Parathyroid adenoma (tissue), 2 donors: ENCODE data around the gene CACNA1C.

Experiments
- H2AFZ ChIP-seq: fragments of 300-600 bp; sonication (generic); one replicate; pipeline ENCODE4 v1.7.0; 2017; ENCODE audit warnings: antibody characterized with exemption, mild to moderate bottlenecking
- H3K27ac ChIP-seq: fragments of 300-600 bp; sonication (generic); one replicate; pipeline ENCODE4 v1.7.0; 2017
- H3K27me3 ChIP-seq: fragments of 300-600 bp; sonication (generic); one replicate; pipeline ENCODE4 v1.7.0; 2017; ENCODE audit warnings: low read length; ENCODE audit not compliant: control insufficient read depth, insufficient read depth
- H3K36me3 ChIP-seq: fragments of 300-600 bp; sonication (generic); one replicate; pipeline ENCODE4 v1.7.0; 2017; ENCODE audit warnings: low read length; ENCODE audit not compliant: control insufficient read depth, insufficient read depth
- H3K4me1 ChIP-seq: fragments of 300-600 bp; sonication (generic); one replicate; pipeline ENCODE4 v1.7.0; 2017; ENCODE audit warnings: control low read depth
- H3K4me2 ChIP-seq: fragments of 300-600 bp; sonication (generic); one replicate; pipeline ENCODE4 v1.7.0; 2017; ENCODE audit warnings: low read length
- H3K4me3 ChIP-seq: fragments of 300-600 bp; sonication (generic); one replicate; pipeline ENCODE4 v1.7.0; 2017; ENCODE audit warnings: low read depth, low read length
- H3K79me2 ChIP-seq: fragments of 300-600 bp; sonication (generic); one replicate; pipeline ENCODE4 v1.7.0; 2017; ENCODE audit warnings: control low read depth
- H3K9ac ChIP-seq: fragments of 300-600 bp; sonication (generic); one replicate; pipeline ENCODE4 v1.7.0; 2017; ENCODE audit warnings: mild to moderate bottlenecking
- H3K9me3 ChIP-seq: fragments of 300-600 bp; sonication (generic); one replicate; pipeline ENCODE4 v1.7.0; 2017; ENCODE audit warnings: low read length; ENCODE audit not compliant: control insufficient read depth
- TF ChIP-seq, protein P1 (sequence below): fragments of 300-600 bp; sonication (generic); IDR thresholded peaks from one replicate; pipeline ENCODE4 v1.7.0; 2017; ENCODE audit warnings: antibody characterized with exemption, mild to moderate bottlenecking
- donor health status: primary hyperparathyroidism.

Gene CACNA1C

DNA sequence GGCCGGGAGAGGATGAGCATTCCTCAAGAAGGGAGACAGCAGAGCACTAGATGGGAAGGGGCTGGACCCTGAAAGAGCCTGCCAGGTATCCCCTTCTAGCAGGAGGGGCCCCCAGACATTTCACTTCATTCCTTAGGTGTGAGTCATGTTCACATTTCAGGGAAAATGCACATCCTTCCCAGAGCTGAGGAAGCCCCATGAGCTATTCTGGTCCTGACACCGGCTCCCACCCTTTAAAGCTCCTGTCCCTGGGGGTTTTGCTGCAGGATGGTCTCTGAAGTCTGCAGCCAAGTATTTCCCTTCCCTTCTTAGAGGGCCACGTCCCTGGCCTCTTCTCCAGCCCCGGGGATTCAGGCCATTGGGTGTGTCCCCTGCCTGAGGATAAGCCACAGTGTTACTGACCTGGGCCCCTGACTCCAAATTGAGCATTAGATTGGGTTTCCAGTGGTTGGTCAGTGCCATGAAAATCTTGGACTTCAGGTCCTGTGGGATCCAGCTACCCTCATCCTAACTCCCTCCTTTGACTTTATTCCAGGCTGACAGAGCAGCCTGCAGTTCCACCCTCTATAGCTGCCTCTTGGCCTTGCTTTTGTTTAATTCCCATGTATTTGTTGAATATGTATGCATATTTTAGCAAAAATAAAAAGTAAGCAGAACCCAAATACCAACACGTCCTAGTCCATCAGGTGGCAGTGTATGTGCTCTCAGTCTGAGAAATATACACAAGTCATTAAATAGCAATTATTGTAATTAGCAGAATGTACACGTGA lies 267.1 kb downstream of the CACNA1C start:
- H3K9ac ChIP-seq = no peak overlapping the region
- H3K9me3 ChIP-seq = no peaks in the 10 kb centered on the region
- H3K4me2 ChIP-seq = no peak overlapping the region
- H3K27me3 ChIP-seq = no peaks in the 10 kb centered on the region
- H3K36me3 ChIP-seq = no peaks in the 10 kb centered on the region
- no peak overlapping the region for H2AFZ ChIP-seq
- H3K79me2 ChIP-seq = no peaks in the 10 kb centered on the region
- no peak overlapping the region for H3K4me3 ChIP-seq
- H3K27ac ChIP-seq = no peak overlapping the region
- TF ChIP-seq, protein P1, sequence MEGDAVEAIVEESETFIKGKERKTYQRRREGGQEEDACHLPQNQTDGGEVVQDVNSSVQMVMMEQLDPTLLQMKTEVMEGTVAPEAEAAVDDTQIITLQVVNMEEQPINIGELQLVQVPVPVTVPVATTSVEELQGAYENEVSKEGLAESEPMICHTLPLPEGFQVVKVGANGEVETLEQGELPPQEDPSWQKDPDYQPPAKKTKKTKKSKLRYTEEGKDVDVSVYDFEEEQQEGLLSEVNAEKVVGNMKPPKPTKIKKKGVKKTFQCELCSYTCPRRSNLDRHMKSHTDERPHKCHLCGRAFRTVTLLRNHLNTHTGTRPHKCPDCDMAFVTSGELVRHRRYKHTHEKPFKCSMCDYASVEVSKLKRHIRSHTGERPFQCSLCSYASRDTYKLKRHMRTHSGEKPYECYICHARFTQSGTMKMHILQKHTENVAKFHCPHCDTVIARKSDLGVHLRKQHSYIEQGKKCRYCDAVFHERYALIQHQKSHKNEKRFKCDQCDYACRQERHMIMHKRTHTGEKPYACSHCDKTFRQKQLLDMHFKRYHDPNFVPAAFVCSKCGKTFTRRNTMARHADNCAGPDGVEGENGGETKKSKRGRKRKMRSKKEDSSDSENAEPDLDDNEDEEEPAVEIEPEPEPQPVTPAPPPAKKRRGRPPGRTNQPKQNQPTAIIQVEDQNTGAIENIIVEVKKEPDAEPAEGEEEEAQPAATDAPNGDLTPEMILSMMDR = no peak
- H3K4me1 ChIP-seq = no peaks in the 10 kb centered on the region

DNA sequence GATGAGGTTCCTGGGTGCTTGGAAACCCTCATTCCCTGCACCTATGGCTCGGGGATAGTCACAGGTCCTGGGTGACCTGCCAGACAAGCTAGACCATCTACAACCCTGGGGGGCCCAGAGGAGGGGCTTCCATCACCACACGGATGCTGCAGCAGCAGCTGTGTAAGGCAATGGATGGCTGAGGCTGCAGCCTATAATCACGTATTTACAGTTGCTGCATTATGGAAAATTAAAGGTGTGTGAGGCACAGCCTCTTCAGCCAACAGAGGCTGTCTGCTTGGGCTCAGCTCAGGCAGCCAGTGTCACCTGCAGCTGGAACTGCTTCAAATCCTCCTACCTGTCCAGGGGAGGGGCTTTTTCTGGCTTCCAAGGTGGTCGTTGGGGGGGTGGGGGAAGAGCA lies 268.1 kb downstream of the CACNA1C start:
- TF ChIP-seq, protein P1 = no peak
- Histone ChIP-seq H3K9ac (no peak overlapping the region), H3K4me3 (no peak overlapping the region), H3K36me3 (no peaks in the 10 kb centered on the region), H2AFZ (no peak overlapping the region), H3K27me3 (no peaks in the 10 kb centered on the region), H3K4me1 (no peaks in the 10 kb centered on the region), H3K27ac (no peak overlapping the region), H3K9me3 (no peaks in the 10 kb centered on the region), H3K79me2 (no peaks in the 10 kb centered on the region), H3K4me2 (no peak overlapping the region)

DNA sequence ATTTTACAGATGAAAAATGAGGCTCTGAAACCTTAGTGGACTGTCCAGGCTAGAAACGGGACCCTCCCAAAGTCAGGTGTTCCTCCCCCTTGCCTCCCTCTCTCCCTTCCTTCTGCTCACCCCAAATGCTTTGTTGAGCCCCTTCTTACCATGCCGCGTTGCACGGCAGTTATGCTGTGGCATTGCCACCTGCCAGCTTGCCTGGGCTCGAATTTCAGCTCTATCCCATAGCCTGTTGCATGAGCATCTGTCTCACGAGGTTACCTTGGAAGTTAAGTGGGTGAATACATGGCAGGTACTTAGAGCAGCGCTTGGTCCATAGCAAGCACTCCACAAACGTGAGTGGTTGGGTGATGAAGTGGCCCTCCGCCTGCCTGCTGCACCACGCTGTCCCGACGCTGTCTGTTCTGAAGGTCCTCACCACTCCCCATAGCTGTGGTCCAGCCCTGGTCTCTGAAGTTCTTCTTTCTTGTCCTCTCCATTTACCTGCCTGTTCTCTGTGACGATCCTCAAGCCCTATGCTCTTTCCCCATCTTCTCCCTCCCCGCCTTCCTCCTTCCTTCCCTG lies 269.9 kb downstream of the CACNA1C start:
- no peaks in the 10 kb centered on the region for H3K79me2 ChIP-seq
- H3K9ac ChIP-seq = no peak overlapping the region
- H3K4me2 ChIP-seq = no peak overlapping the region
- no peaks in the 10 kb centered on the region for H3K36me3 ChIP-seq
- H2AFZ ChIP-seq = no peak overlapping the region
- TF ChIP-seq, protein P1 = no peak
- H3K27me3 ChIP-seq = no peaks in the 10 kb centered on the region
- no peak overlapping the region for H3K27ac ChIP-seq
- no peak overlapping the region for H3K4me3 ChIP-seq
- no peaks in the 10 kb centered on the region for H3K9me3 ChIP-seq
- H3K4me1 ChIP-seq = no peaks in the 10 kb centered on the region

DNA sequence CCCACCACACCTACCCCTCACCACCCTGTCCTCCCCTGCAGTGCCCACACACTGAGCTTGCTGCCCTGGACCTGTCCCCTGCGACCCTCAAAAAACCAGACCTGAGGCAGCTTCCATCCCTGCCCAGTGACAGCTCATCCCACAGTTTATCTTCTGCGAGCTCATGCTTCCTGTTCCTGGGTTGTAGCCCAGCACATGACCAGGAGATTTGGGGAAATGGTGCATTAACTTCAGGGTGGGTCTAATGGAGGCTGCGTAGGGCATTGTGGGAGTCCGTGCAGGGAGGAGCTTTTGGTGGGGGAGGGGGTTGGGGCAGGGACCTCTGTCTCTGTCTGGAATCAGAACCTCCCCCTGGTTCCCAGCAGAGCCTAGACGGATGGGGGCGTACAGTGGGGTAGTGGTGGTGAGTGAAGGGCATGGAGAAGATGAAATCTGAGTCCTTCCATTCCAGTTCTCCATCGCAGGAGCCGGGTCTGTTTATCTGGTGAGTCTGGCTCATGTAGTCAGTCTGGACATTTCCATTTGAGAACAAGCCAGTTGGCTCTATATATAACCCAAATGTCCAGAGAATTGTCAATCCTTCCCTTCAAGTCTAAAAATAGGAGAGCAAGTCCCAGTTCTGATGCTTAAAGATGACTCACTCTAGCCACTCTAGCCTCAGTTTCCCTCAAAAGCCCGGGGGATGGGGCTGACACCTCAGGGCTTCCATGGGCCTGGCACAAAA lies 270.9 kb downstream of the CACNA1C start:
- Histone ChIP-seq H2AFZ (no peak overlapping the region), H3K9me3 (no peaks in the 10 kb centered on the region), H3K4me3 (no peak overlapping the region), H3K9ac (no peak overlapping the region), H3K4me2 (no peak overlapping the region), H3K27ac (no peak overlapping the region), H3K27me3 (no peaks in the 10 kb centered on the region), H3K4me1 (no peaks in the 10 kb centered on the region), H3K79me2 (no peaks in the 10 kb centered on the region), H3K36me3 (no peaks in the 10 kb centered on the region)
- TF ChIP-seq, protein P1 = no peak
